Skin of body (tissue), 2 donors: Measurements from ENCODE around the gene RBMS3. TPM values are rescaled to one million over a fixed set of nuclear protein-coding genes. Genes with fewer than 3 reads are reported as not detected.
"Not testable (repeated sequence)": the region's sequence is repeated elsewhere in the genome, so short reads cannot be mapped to it uniquely, and the experiment has no call there.

Experiments
- DNase-seq: peaks from one replicate; lab custom pipeline; 2025; lab: John Stamatoyannopoulos, UW
- total RNA-seq: library from RNA; depleted of rRNA; stranded (reverse); fragments of >200 nt; gene quantifications from one replicate; pipeline ENCODE4 v1.2.3, GENCODE V29; 2014

RBMS3 gene
- total RNA-seq, 1 donor from 2014 or later, result 111 TPM

DNA sequence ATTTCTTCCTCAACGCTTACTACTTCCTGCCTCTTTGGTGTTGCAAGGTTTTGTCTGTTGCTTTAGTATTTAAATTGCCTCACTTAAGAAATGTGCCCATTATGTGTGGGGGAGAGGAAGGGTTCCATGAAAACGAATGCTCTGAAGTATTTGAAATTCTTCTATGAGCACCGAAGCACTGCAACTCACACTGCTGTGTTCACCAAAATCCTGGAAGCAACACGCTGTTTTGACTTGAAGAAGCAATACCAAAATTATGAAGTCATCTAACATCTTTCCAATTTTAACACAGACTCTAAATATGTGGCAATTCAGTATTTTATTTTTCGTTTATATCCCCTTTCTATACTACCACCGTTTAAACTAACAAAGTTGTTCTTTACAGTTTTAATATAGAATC, 101.5 kb downstream of the RBMS3 start:
- DNase-seq, result peak; percentile 76

DNA sequence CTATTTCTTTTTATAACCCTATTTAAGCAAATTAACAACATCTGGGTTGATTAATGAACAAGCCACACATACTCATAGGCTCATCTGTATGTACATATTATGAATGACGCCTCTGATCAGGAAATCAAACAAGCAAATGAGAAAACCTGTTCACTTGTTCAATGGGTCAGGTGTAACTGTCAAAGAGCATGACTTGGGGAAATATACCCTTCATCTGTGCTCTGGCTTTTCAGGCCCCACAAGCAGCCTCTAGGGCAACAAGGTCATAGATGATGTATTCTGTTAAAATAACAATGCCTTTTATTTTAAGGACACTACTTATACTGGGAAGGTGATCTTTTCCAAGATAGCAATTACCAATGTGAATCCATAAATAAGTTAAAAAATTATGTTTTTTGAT, 102.0 kb downstream of the RBMS3 start:
- DNase-seq, result no peak

DNA sequence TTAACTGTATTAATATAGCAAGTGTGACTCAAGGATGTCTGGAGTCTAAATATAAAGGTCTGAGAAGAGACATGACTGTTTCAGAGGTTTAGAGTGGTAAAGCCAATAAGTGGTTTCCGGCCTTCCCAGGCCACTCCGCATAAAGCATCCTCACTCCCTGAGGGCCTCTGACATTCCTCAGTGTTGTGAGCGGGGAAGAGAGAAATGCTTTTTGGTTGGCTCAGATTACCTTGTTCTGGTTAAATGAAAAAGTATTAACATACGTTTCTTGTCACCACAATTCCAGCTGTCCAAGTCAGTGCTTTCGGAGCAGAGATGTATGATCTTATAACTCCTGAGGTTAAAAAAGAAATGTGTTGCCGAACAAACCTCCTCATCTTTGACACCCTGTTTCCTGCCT, 103.8 kb downstream of the RBMS3 start:
- peak; percentile 61 for DNase-seq

DNA sequence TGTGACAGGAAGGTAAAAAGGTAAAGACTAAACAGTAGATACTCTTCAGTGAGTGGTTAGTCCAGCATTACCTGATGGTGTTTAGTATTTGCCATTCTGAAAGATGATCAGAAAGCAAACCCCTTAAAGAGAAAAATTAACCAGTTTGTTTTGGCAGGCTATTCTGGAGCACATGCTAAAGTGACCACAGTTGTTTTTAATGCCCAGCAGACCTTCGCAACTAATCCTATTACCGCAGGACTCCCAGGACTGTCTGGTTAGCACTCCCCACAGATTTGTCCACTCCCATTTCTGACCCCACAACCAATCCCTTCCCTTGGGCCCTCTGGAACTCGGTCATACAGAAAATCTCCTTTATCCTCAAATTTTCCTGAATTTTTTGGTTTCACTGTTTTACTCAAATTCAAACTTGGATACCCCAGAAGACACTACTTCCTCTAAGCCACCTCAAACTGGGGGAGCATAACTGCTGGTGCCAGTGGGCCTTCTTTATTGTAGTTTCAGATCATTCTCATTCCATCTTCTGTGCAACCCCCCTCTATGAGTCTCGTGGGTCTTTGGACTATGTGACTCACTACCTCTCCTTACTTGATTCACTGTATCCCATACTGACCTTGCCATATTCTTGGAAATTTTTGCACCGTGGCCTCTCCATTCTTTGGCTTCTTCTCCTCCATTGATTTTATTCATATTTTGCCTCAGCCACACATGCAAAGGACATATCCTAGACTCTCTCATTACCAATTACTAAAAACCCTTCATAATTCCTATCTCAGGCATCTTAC, 104.4 kb downstream of the RBMS3 start:
- DNase-seq, result no peak

GRCh38 chr3:29389362-29389761, 108.5 kb downstream of the RBMS3 start:
- no peak for DNase-seq

GRCh38 chr3:29392625-29393388, 111.9 kb downstream of the RBMS3 start:
- DNase-seq, result no peak

DNA sequence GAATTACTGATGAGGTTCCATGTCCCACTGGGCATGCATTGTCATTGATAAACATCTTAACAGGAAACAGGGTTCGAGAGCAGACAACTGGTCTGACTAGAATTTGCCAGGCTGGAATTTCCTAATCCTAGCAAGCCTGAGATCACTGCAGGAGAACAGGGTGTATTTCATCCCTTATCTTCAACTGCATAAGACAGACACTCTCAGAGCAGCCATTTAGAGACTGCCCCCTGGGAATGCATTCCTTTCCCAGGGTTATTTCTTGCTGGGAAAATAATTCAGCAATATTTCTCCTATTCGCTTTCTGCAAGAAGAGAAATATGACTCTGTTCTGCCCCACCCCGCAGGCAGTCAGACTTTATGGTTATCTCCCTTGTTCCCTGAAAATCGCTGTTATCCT, 113.1 kb downstream of the RBMS3 start:
- DNase-seq, result not testable (repeated sequence)

DNA sequence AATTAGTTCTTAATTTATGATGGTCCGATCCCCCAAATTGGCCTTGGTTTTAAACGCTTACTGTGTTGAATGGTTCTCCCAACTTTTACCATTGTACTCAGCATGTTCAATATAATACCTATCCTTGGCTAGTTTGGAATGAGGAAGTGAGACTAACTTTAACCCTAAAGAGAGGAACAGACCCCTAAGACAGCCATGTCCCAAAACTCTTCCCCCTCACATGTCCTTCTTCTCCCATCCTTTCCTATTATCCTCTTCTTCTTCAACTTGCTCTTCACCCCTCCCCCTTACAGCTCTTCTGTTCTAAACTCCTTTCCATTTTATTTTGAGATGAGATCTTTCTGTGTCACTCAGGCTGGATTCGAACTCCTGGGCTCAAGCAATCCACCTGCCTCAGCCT, 116.5 kb downstream of the RBMS3 start:
- no peak for DNase-seq

GRCh38 chr3:29398787-29399186, 117.9 kb downstream of the RBMS3 start:
- DNase-seq, result no peak

GRCh38 chr3:29406291-29406832, 125.5 kb downstream of the RBMS3 start:
- no peak for DNase-seq

DNA sequence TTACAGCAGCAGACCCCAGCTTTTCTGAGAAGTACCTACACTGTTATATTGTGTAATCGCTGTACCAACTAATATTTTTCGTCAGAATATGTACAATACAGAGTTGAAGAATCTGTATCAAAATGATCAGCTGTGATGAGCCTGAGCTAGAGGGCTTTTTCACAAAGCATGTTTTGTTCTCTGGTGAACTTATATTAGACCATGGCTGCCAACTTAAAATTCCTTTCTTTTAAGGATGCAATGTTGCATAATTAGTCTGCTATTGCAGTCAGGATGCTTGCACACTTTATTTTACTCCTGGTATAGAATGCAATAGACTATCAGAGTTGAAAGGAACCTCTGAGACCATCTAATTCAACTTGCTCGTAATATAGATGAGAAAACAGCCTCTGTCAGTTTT, 127.8 kb downstream of the RBMS3 start:
- DNase-seq, result no peak

- no peak for DNase-seq
Measured at GRCh38 chr3:29409409-29409808, 128.5 kb downstream of the RBMS3 start.

GRCh38 chr3:29410220-29410619, 129.3 kb downstream of the RBMS3 start:
- DNase-seq, result no peak

DNA sequence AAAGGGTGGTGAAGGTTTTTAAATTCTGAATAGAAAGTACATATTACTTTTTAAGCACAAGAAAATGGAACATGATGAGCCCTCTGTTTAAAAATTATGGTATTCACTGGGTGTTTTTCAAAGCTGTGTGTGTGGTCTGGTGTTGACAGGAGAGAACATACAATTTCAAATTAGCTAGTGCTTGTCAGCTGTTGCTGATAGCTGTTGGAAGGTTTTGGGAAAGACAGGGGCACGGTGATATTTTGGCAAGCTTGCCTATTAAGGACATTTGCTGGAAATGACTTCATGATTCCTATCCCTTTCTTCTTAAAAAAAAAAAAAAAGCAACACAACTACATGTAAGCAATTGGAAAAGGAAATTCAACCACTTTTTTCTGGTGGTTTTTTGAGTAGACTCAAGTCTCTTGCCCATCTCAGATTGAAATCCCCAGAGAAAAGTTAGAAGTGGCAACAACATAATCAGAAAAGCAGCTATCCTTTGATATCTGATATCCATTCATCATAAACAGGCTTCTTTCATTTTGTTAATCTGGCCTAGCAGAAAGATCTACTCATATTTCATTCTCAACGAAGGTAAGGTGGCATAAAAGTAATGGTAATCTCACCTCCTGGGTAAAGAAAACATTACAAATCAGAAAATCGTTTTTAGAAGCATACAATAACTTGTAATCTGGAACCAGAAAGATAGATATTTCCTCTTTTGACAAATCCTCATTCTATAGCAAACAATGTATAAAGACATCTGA, 130.0 kb downstream of the RBMS3 start:
- DNase-seq, result no peak

DNA sequence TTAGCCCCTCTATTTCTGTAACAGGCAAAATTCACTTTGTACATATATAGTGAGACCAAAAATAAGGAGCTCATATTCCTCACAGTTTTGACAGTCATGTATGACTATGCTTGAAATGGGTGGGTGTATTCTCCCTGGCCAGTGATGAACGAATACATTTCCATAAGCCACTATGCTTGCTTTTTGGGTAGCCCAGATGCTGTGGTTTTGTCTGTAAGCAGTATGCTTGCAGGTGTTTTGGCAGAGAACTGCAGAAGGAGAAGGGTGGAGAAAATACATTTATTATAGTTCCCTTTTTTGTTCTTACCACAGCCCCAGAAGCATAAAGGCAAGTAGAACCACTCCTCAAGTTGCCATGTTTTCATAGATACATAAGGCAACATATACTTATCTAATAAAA, 131.2 kb downstream of the RBMS3 start:
- DNase-seq, result no peak

DNA sequence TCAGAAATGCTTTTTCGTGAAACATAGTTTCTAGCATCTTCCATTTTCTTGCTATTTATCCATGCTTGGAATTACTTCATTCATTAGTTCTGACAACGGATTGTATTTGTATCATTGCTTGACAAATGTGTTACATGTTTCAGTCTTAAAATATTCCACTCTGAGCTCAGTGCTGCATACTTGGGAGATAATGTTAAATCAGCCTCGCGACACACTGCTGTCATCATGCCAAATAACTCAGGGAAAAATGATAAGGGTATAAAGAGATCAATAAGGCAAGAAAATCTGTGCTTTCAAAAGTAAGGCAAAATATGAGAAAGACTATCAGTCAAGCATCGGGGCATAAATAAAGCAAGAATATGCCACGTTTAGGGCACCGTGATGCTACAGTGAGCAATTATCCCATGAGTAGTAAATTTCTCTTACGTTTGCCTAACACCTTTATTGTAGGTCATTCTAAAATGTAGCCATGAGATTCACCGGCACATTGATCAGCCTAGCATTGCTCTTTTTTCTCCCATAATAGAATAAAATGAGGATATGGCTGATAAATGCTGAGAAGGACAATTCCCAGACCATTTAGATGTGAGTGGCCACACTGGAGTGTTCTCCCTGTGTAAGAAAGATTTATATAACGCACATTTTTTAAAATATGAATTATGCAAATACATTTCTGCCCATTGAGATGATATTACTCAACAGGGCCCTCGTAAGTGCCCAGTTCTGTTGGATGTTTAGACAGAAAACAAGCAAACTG, 133.8 kb downstream of the RBMS3 start:
- DNase-seq, result peak; percentile 67

- peak; percentile 79 for DNase-seq
Measured at GRCh38 chr3:29415482-29416223, 134.8 kb downstream of the RBMS3 start.

- DNase-seq, result no peak
Measured at GRCh38 chr3:29416514-29416913, 135.6 kb downstream of the RBMS3 start.

DNA sequence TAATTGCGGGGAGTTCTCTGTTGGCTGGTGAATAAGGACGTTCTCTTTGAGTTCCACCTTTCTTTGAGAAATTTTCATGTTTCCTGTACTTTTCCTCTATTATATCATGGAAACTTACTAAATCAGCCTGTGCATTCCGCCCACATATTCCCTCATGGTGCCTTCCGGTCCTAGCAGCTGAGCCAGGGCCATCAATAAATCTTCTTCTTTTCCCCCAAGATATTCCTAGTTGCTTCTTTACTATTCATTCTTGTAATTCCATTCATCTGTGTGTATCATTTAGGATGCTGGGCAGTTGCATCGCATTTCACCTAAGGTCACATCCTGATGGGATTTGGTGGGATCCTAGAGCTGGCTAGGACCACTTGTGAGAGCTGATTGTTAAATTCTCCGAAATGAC, 139.2 kb downstream of the RBMS3 start:
- no peak for DNase-seq
